Muscle of leg (tissue), 16 donors: ENCODE data around the gene PSG1. TPM values are rescaled to one million over a fixed set of nuclear protein-coding genes. Genes with fewer than 3 reads are reported as not detected.
"Not testable (repeated sequence)": the region's sequence is repeated elsewhere in the genome, so short reads cannot be mapped to it uniquely, and the experiment has no call there.

Experiments
- DNase-seq: peaks from one replicate; pipeline ENCODE4 v3.0.0; 2013
- H3K27ac ChIP-seq: one replicate; pipeline ENCODE4 v1.5.1; 2013; ENCODE audit warnings: mild to moderate bottlenecking, low read length, control low read depth
- H3K27me3 ChIP-seq: one replicate; pipeline ENCODE4 v1.6.1; 2013; ENCODE audit warnings: low read length; ENCODE audit not compliant: control insufficient read depth, insufficient read depth
- H3K36me3 ChIP-seq: one replicate; pipeline ENCODE4 v1.6.1; 2013; ENCODE audit warnings: low read length; ENCODE audit not compliant: control insufficient read depth, insufficient read depth
- H3K4me1 ChIP-seq: one replicate; pipeline ENCODE4 v1.6.1; 2013; ENCODE audit warnings: low read length; ENCODE audit not compliant: control insufficient read depth, insufficient read depth
- H3K4me3 ChIP-seq: one replicate; pipeline ENCODE4 v1.5.1; 2013; ENCODE audit warnings: low read length, control low read depth
- H3K9me3 ChIP-seq: replicated peaks from 2 replicates; pipeline ENCODE4 v1.6.1; 2013; ENCODE audit warnings: low read depth, low read length; ENCODE audit not compliant: control insufficient read depth
- WGBS: methylation state at CpG from one replicate; pipeline ENCODE4 v1.1.5; 2013; ENCODE audit warnings: missing lambda C conversion rate; ENCODE audit not compliant: insufficient coverage; 5-methylcytosine and 5-hydroxymethylcytosine counted together
- long read RNA-seq, 11 donors: transcript quantifications; one replicate each; lab custom pipeline, GENCODE V29; 2026
- polyA plus RNA-seq, 8 donors: library from polyadenylated mRNA; unstranded; fragments of 120-200 nt; gene quantifications; one replicate each; pipeline versions ENCODE4 v1.2.1 to v1.2.3, GENCODE V29; 2013; ENCODE audit warnings: inconsistent platforms in 1 of 8, low replicate concordance in 1 of 8; ENCODE audit not compliant: insufficient read length in 8 of 8, insufficient read depth in 1 of 8
- total RNA-seq: library from RNA; stranded (reverse); fragments of 120-200 nt; gene quantifications from one replicate; pipeline ENCODE4 v1.2.4, GENCODE V29; 2013

PSG1 gene
- total RNA-seq (0.80 TPM), polyA plus RNA-seq (under 1 TPM in 6 of 8 donors, not detected in 2; 0.19 to 0.60 (median 0.28) TPM)
- long read RNA-seq, donor 1: 0 reads
- long read RNA-seq, donor 2: 0 reads
- long read RNA-seq, donor 3: 0 reads
- long read RNA-seq, donor 4: 0 reads
- long read RNA-seq, donor 5: 0 reads
- long read RNA-seq, donor 6: 0 reads
- long read RNA-seq, donor 7: 0 reads
- long read RNA-seq, donor 8: 0 reads
- long read RNA-seq, donor 9: 0 reads
- long read RNA-seq, donor 10: 0 reads
- long read RNA-seq, donor 11, partial matches to known transcripts: 0 of 1 reads
- long read RNA-seq, donor 11, other reads (novel, unspliced or antisense): 0 of 1 reads

DNA sequence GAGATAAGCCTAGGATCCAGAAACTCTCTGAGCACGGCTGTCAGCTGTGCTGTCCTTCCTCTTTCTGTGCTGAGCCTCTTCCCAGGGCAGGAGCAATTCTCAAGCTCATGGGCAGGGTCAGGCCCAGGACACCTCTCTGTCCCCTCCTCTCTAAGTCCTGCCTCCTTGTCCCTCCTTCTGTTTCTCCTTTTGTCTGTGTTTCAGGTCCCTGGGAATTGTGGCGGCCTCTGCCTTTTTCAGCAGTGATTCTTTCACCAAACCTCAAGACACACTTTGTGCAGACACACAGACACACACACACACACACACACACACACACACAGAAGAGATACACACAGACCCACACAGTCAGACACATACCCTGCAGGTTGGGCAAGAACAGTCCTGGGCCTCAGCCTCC lies at the start of gene PSG1:
Gene PSG1 (minus strand): TSS at position 101 of the 400 bp plus-strand sequence. CDS start 132 bp downstream, outside the sequence.
- DNase-seq: no peak
- WGBS: 63% methylated on average over 2 of the region's 2 CpGs
- Histone ChIP-seq H3K4me1 (no peaks in the 10 kb centered on the region), H3K27me3 (no peaks in the 10 kb centered on the region), H3K9me3 (no peaks in the 10 kb centered on the region), H3K4me3 (no peak within 1 kb of the TSS), H3K36me3 (no peaks in the 10 kb centered on the region), H3K27ac (no peak within 1 kb of the TSS)

DNA sequence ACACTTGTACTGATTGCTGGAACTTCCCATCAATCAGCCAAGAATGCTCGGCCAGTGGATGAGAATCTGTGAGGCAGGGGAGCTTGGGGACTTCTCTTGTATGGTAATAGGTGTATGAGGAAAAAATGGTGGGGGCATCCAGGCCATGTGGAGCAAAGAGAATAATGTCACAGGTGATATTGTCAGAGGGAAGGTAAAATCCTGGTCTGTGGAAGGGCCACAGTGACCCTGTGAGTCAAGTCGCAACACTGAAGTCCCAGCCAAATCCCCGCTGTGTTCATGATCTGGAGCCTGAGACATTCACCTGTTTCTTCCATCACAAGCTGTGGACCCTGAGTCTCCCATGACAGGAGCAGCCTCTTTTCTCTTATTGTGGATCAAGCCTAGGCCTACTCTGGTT lies 49.4 kb upstream of the PSG1 start:
- Histone ChIP-seq H3K27ac (no peak overlapping the region), H3K9me3 (no peaks in the 10 kb centered on the region), H3K4me3 (no peak overlapping the region), H3K4me1 (peaks cover 3% of the 10 kb centered on the region), H3K27me3 (no peaks in the 10 kb centered on the region), H3K36me3 (no peaks in the 10 kb centered on the region)
- 89% methylated on average over 3 of the region's 3 CpGs for WGBS
- no peak for DNase-seq

DNA sequence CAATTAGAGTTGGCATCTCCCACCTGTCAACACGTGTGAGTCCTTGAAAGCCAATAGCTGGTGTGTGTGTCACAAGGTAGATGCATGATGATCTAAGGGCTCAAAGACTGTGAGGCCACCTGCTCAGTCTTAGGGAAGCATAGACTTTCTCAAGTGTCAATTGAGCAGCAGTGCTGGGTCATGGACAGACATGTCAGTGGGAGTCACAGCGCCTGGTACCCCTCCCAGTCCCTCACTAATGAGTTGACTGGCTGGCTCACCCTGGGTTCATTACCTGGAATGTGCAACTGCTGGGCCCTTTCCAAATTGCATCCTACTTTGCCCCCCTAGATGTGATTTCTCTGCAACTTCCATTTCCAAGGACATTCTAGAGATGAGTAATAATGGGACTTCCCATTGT lies 47.3 kb upstream of the PSG1 start:
- no peak overlapping the region for H3K27ac ChIP-seq
- no peaks in the 10 kb centered on the region for H3K9me3 ChIP-seq
- WGBS: 79% methylated on average over 1 of the region's 2 CpGs
- H3K4me1 ChIP-seq: no peaks in the 10 kb centered on the region
- H3K27me3 ChIP-seq: no peaks in the 10 kb centered on the region
- no peak overlapping the region for H3K4me3 ChIP-seq
- H3K36me3 ChIP-seq: no peaks in the 10 kb centered on the region
- DNase-seq: no peak

GRCh38 chr19:42923106-42923505 lies 43.6 kb upstream of the PSG1 start:
- not testable (repeated sequence) for H3K4me1 ChIP-seq, H3K27ac ChIP-seq, H3K27me3 ChIP-seq, H3K4me3 ChIP-seq, H3K36me3 ChIP-seq, H3K9me3 ChIP-seq
- peak; percentile 2 for DNase-seq
- WGBS: 47% methylated on average over 4 of the region's 9 CpGs

GRCh38 chr19:42920971-42921370 lies 41.5 kb upstream of the PSG1 start:
- not testable (repeated sequence) for H3K4me1 ChIP-seq, H3K9me3 ChIP-seq

DNA sequence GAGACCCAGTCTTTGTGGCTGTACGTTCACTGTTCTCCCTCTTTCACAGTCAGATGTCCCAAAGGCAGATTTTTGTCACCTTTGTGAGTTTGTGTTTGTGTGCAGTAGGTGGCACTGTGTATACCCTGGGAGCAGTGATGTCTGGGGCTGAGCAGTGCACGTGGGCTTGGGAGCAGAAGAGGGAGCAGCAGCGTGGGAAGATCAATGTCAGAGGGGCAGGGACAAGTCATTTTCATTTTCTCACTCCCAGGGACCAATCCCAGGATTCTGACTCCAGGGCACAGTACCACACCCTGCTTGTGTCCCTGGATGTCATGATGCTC lies 40.2 kb upstream of the PSG1 start:
- Histone ChIP-seq H3K36me3 (no peaks in the 10 kb centered on the region), H3K4me1 (no peaks in the 10 kb centered on the region), H3K4me3 (no peak overlapping the region), H3K9me3 (no peaks in the 10 kb centered on the region), H3K27me3 (no peaks in the 10 kb centered on the region), H3K27ac (no peak overlapping the region)
- DNase-seq: no peak
- WGBS: 0% methylated on average over 2 of the region's 3 CpGs

More at GRCh38 chr19:42920971-42921370, 41.5 kb upstream of the PSG1 start:
- H3K4me3 ChIP-seq, H3K36me3 ChIP-seq, H3K27ac ChIP-seq, DNase-seq, H3K27me3 ChIP-seq: not testable (repeated sequence)

DNA sequence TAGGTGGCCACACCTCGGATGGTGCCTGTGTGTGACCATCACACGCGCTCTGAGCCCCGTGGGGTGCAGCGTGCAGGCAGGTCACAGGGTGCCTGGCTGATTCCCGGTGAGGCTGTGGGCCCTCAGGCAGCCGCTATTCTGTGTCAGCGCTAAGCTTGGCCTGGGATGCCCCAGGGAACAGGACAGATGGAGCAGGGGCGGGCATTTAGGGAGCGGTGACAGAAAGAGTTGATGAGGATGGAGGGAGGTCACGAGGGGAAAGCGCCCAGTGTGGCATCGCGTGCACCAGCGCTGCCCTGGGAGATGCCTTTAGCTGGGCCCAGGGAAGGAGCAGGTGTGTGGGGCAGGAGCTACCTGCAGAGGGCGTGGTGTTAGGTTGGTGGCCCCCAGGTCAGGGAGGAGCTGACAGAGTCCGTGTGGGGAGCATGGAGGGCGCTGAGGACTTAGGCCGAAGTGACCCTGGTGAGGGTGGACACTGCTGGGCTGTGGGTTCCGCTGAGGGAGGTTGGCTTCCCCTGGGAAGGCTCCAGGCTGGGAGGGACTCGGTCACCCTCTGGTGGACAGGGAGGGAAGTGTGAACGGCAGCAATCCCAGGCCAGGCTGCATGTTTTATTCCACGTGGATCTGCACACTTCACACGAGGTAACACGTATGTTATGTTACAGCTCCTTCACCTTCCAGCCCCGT lies 39.7 kb upstream of the PSG1 start:
- H3K27me3 ChIP-seq, H3K4me1 ChIP-seq, H3K36me3 ChIP-seq, H3K27ac ChIP-seq, H3K9me3 ChIP-seq, H3K4me3 ChIP-seq, DNase-seq: not testable (repeated sequence)
- 67% methylated on average over 19 of the region's 26 CpGs for WGBS

- DNase-seq, H3K4me3 ChIP-seq, H3K9me3 ChIP-seq, H3K27ac ChIP-seq, H3K36me3 ChIP-seq, H3K4me1 ChIP-seq, H3K27me3 ChIP-seq: not testable (repeated sequence)
- 97% methylated on average over 10 of the region's 15 CpGs for WGBS
These were observed 39.0 kb upstream of the PSG1 start for GRCh38 chr19:42918377-42919069.

DNA sequence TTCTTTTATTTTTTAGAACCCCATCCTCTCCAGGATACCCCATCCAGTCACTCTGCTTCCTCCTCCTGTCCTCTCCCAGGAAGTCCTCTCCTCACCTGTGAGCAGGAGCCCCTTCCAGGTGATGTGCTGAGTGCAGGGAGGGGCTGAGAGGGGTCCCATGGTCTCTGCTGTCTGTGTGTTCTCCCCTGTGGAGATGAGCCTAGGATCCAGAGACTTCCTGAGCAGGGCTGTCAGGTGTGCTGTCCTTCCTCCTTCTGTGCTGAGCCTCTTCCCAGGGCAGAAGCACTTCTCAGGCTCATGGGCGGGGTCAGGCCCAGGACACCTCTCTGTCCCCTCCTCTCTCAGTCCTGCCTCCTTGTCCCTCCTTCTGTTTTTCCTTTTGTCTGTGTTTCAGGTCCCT lies 38.1 kb upstream of the PSG1 start, which contains the start of gene PSG6:
Gene PSG6 (minus strand): TSS at position 261 of the 400 bp plus-strand sequence. CDS start 102 bp downstream, at position 159.
- not testable (repeated sequence) for H3K4me3 ChIP-seq, DNase-seq, H3K27me3 ChIP-seq, H3K4me1 ChIP-seq, H3K27ac ChIP-seq, H3K9me3 ChIP-seq, H3K36me3 ChIP-seq
- WGBS: no CpG with 5 or more reads among the region's 1 CpG

GRCh38 chr19:42916931-42917330 lies 37.4 kb upstream of the PSG1 start:
- H3K4me3 ChIP-seq, H3K9me3 ChIP-seq, H3K4me1 ChIP-seq, H3K36me3 ChIP-seq, DNase-seq, H3K27ac ChIP-seq, H3K27me3 ChIP-seq: not testable (repeated sequence)
- no CpG with 5 or more reads among the region's 1 CpG for WGBS
